ENCODE measurements around the gene TMEM259. TPM values are rescaled to one million over a fixed set of nuclear protein-coding genes. Genes with fewer than 3 reads are reported as not detected.
A peak's percentile ranks its signal among the peaks of the same experiment; 100 is the strongest.

TMEM259 gene
- total and polyA plus RNA-seq, 2 of the 13 experiments (the other 11 are each of a cell fraction or from before 2014, with no cell fraction given), result 64.7 to 164 TPM

- peak; percentile 65; the same call in 1 of the 2 replicates for TF ChIP-seq THAP9 (CRISPR knock-in tag; IDR thresholded peaks at IDR 0.05; ENCODE audit: borderline replicate concordance)
- peak; percentile 90 for TF ChIP-seq HIC2 (CRISPR knock-in tag; IDR thresholded peaks at IDR 0.05; ENCODE audit: low read depth)
- TF ChIP-seq DRAP1 (CRISPR knock-in tag; IDR thresholded peaks at IDR 0.05), result peak; percentile 67
- TF ChIP-seq ZNF451 (CRISPR knock-in tag; IDR thresholded peaks at IDR 0.05), result peak; percentile 75; the same call in 1 of the 2 replicates
- no peak for TF ChIP-seq ZNF704 (CRISPR knock-in tag; IDR thresholded peaks at IDR 0.05; ENCODE audit: borderline replicate concordance)
- TF ChIP-seq NFKB2 (CRISPR knock-in tag; IDR thresholded peaks at IDR 0.05; ENCODE audit: borderline replicate concordance), result peak; percentile 78; the same call in 1 of the 2 replicates
- peak; percentile 96 for TF ChIP-seq MTA1 (CRISPR knock-in tag; IDR thresholded peaks at IDR 0.05; ENCODE audit: borderline replicate concordance)
- TF ChIP-seq ZNF724P (CRISPR knock-in tag; IDR thresholded peaks at IDR 0.05; ENCODE audit: borderline replicate concordance), result peak; percentile 67; the same call in 1 of the 2 replicates
- peak; percentile 86 for TF ChIP-seq ZNF605 (CRISPR knock-in tag; IDR thresholded peaks at IDR 0.05)
- TF ChIP-seq U2AF2 (IDR thresholded peaks at IDR 0.05; ENCODE audit: low read depth, low read length), result no peak
- no peak for TF ChIP-seq TBL1XR1 (IDR thresholded peaks at IDR 0.05; ENCODE audit: borderline replicate concordance, low read length, partially characterized antibody)
- no peak; the same call in 1 of the 2 replicates for TF ChIP-seq ZNF552 (CRISPR knock-in tag; IDR thresholded peaks at IDR 0.05; ENCODE audit: borderline replicate concordance)
- no peak for TF ChIP-seq ZNF777 (CRISPR knock-in tag; IDR thresholded peaks at IDR 0.05)
- no peak for TF ChIP-seq RELA (CRISPR knock-in tag; IDR thresholded peaks at IDR 0.05)
- peak; percentile 67; the same call in 1 of the 2 replicates for TF ChIP-seq ZNF460 (CRISPR knock-in tag; IDR thresholded peaks at IDR 0.05; ENCODE audit: borderline replicate concordance)
- no peak for TF ChIP-seq KDM1A (CRISPR knock-in tag; IDR thresholded peaks at IDR 0.05)
- TF ChIP-seq ZNF530 (CRISPR knock-in tag; IDR thresholded peaks at IDR 0.05; ENCODE audit: low read depth), result no peak
- TF ChIP-seq ZNF20 (CRISPR knock-in tag; IDR thresholded peaks at IDR 0.05), result no peak
- peak; percentile 83 for TF ChIP-seq PHF21A (CRISPR knock-in tag; IDR thresholded peaks at IDR 0.05)
- peak; percentile 40; the same call in 1 of the 2 replicates for TF ChIP-seq ZNF564 (CRISPR knock-in tag; IDR thresholded peaks at IDR 0.05)
- TF ChIP-seq PCBP2 (optimal IDR thresholded peaks at IDR 0.05; ENCODE audit: low read depth, low read length, poor library complexity, severe bottlenecking), result no peak
- TF ChIP-seq KLF12 (CRISPR knock-in tag; IDR thresholded peaks at IDR 0.05; ENCODE audit: borderline replicate concordance), result peak; percentile 64; the same call in 1 of the 2 replicates
- TF ChIP-seq NR2F6 (IDR thresholded peaks at IDR 0.05), result peak; percentile 100
- peak; percentile 100 for TF ChIP-seq NR2F6 (CRISPR knock-in tag; IDR thresholded peaks at IDR 0.05)
Observed at GRCh38 chr19:980133-980998, 40.6 kb downstream of the TMEM259 start (continued).

All from HepG2 (cell line).